ENCODE data around the gene TMEM106C. TPM values are rescaled to one million over a fixed set of nuclear protein-coding genes. Genes with fewer than 3 reads are reported as not detected.
"Not testable (repeated sequence)": the region's sequence is repeated elsewhere in the genome, so short reads cannot be mapped to it uniquely, and the experiment has no call there.

Gene TMEM106C
- total RNA-seq, 1 donor from 2014 or later, result 27.9 TPM

GRCh38 chr12:47949441-47950341, 13.7 kb upstream of the TMEM106C start:
- peak; percentile 27 for DNase-seq (ENCODE audit: extremely low read depth, low read depth, low spot score)

- DNase-seq (ENCODE audit: extremely low read depth, low read depth, low spot score), result no peak
Observed at GRCh38 chr12:47950856-47951468, 12.4 kb upstream of the TMEM106C start.

- DNase-seq (ENCODE audit: extremely low read depth, low read depth, low spot score), result no peak
Observed at GRCh38 chr12:47954058-47954457, 9.3 kb upstream of the TMEM106C start.

- DNase-seq (ENCODE audit: extremely low read depth, low read depth, low spot score), result no peak
Observed at GRCh38 chr12:47954467-47955045, 8.8 kb upstream of the TMEM106C start.

- DNase-seq (ENCODE audit: extremely low read depth, low read depth, low spot score), result no peak
Observed at GRCh38 chr12:47955059-47955458, 8.3 kb upstream of the TMEM106C start.

- not testable (repeated sequence) for DNase-seq (ENCODE audit: extremely low read depth, low read depth, low spot score)
Observed at GRCh38 chr12:47957671-47958070, 5.7 kb upstream of the TMEM106C start.

GRCh38 chr12:47962198-47962597, 1.2 kb upstream of the TMEM106C start:
- no peak for DNase-seq (ENCODE audit: extremely low read depth, low read depth, low spot score)

GRCh38 chr12:47964106-47964728, 821 bp downstream of the TMEM106C start:
- no peak for DNase-seq (ENCODE audit: extremely low read depth, low read depth, low spot score)

- DNase-seq (ENCODE audit: extremely low read depth, low read depth, low spot score), result no peak
Observed at GRCh38 chr12:47965581-47965980, 2.2 kb downstream of the TMEM106C start.

- no peak for DNase-seq (ENCODE audit: extremely low read depth, low read depth, low spot score)
Observed at GRCh38 chr12:47967461-47968321, 4.3 kb downstream of the TMEM106C start.

GRCh38 chr12:47969845-47970244, 6.4 kb downstream of the TMEM106C start:
- DNase-seq (ENCODE audit: extremely low read depth, low read depth, low spot score), result no peak

- DNase-seq (ENCODE audit: extremely low read depth, low read depth, low spot score), result no peak
Observed at GRCh38 chr12:47970843-47971242, 7.4 kb downstream of the TMEM106C start.

GRCh38 chr12:47972895-47973294, 9.5 kb downstream of the TMEM106C start:
- DNase-seq (ENCODE audit: extremely low read depth, low read depth, low spot score), result no peak

- DNase-seq (ENCODE audit: extremely low read depth, low read depth, low spot score), result no peak
Observed at GRCh38 chr12:47973870-47974269, 10.5 kb downstream of the TMEM106C start.

- DNase-seq (ENCODE audit: extremely low read depth, low read depth, low spot score), result no peak
Observed at GRCh38 chr12:47975036-47975620, 11.7 kb downstream of the TMEM106C start.

- DNase-seq (ENCODE audit: extremely low read depth, low read depth, low spot score), result no peak
Observed at GRCh38 chr12:47975816-47976215, 12.4 kb downstream of the TMEM106C start.

GRCh38 chr12:47977046-47977771, 13.8 kb downstream of the TMEM106C start:
- DNase-seq (ENCODE audit: extremely low read depth, low read depth, low spot score), result no peak

GRCh38 chr12:47977772-47978597, 14.6 kb downstream of the TMEM106C start:
- no peak for DNase-seq (ENCODE audit: extremely low read depth, low read depth, low spot score)

- DNase-seq (ENCODE audit: extremely low read depth, low read depth, low spot score), result no peak
Observed at GRCh38 chr12:47978598-47978873, 15.1 kb downstream of the TMEM106C start.
